SK-N-MC (cell line): ENCODE results near the gene CD58.

Experiments
- EZH2 ChIP-seq: fragments of 200-600 bp; sonication (generic); IDR thresholded peaks from one replicate; pipeline ENCODE4 v1.6.1; 2017; ENCODE audit warnings: antibody characterized with exemption
- POLR2AphosphoS5 ChIP-seq: IDR thresholded peaks from 2 replicates; pipeline ENCODE4 v1.6.1; 2012; ENCODE audit warnings: mild to moderate bottlenecking, low read depth, low read length, borderline replicate concordance

- TF ChIP-seq EZH2: no peak
- no peak for TF ChIP-seq POLR2AphosphoS5
Measured at GRCh38 chr1:116534014-116534739, 36.6 kb downstream of the CD58 start.
